GM12878 (cell line): ENCODE results near the gene DUS3L. TPM values are rescaled to one million over a fixed set of nuclear protein-coding genes. Genes with fewer than 3 reads are reported as not detected.

Experiments used
- ATAC-seq: fragments of 200-7000 bp; cut with Tn5 transposase; 3 replicates; pipeline ENCODE4 v1.9.1; 2020; ENCODE audit warnings: mild to moderate bottlenecking, moderate library complexity
- BruUV-seq: library from RNA; stranded (reverse); fragments of 400-500 nt; replicated peaks from 2 replicates; lab custom pipeline; 2021; lab: Mats Ljungman, UMichigan
- CTCF ChIA-PET: fragments of 300-600 bp; sonication (Branson Sonifier 250); formaldehyde crosslinking; extraction: SDS; loops from one replicate; lab custom pipeline; 2021; ENCODE audit warnings: inconsistent platforms; lab: Yijun Ruan, JAX
- POLR2A ChIA-PET: fragments of 350-600 bp; formaldehyde crosslinking; extraction: SDS; loops from one replicate; lab custom pipeline; 2021; ENCODE audit warnings: inconsistent platforms; lab: Charles Lee
- RAD21 ChIA-PET: fragments of 300-600 bp; sonication (Branson Sonifier 250); formaldehyde crosslinking; loops from one replicate; lab custom pipeline; 2023; ENCODE audit warnings: antibody characterized with exemption; ENCODE audit not compliant: unreplicated experiment; lab: Charles Lee
- SMC1A ChIA-PET: fragments of 300-600 bp; sonication (Branson Sonifier 250); formaldehyde crosslinking; loops from one replicate; lab custom pipeline; 2023; ENCODE audit not compliant: unreplicated experiment, uncharacterized antibody; lab: Charles Lee
- DNase-seq: peaks from one replicate; pipeline ENCODE4 v3.0.0-alpha.2; 2011; ENCODE audit warnings: low read depth, low spot score
- FAIRE-seq: peaks from 3 replicates; lab custom pipeline; 2011; peaks lifted over from hg19 to GRCh38; lab: Jason Lieb, UNC
- H2AFZ ChIP-seq: 2 replicates; pipeline ENCODE4 v1.6.0; 2011; ENCODE audit warnings: low read depth, low read length, control low read depth; ENCODE audit not compliant: control insufficient read depth
- H3K27ac ChIP-seq: 2 replicates; pipeline ENCODE4 v1.5.1; 2011; ENCODE audit warnings: control low read depth; ENCODE audit not compliant: control insufficient read depth, insufficient read depth
- H3K27me3 ChIP-seq, 2 experiments: replicated peaks in 1 of 2; 2 replicates each; pipeline versions ENCODE4 v1.6.0 to v1.6.1; 2011; ENCODE audit warnings: low read length in 1 of 2; ENCODE audit not compliant: control insufficient read depth in 2 of 2, insufficient read depth in 2 of 2
- H3K36me3 ChIP-seq, 2 experiments: 2 replicates each; pipeline ENCODE4 v1.5.1; 2011; ENCODE audit warnings: low read length in 1 of 2; ENCODE audit not compliant: control insufficient read depth in 2 of 2, insufficient read depth in 2 of 2
- H3K4me1 ChIP-seq: 2 replicates; pipeline ENCODE4 v1.6.1; 2011; ENCODE audit warnings: mild to moderate bottlenecking, low read length, moderate library complexity, mixed read lengths; ENCODE audit not compliant: control insufficient read depth, insufficient read depth
- H3K4me2 ChIP-seq: 2 replicates; pipeline ENCODE4 v1.6.0; 2011; ENCODE audit warnings: control low read depth; ENCODE audit not compliant: control insufficient read depth, insufficient read depth
- H3K4me3 ChIP-seq: fragments of 200-600 bp; sonication (generic); 2 replicates; pipeline ENCODE4 v1.5.1; 2016
- H3K79me2 ChIP-seq: 2 replicates; pipeline ENCODE4 v1.6.0; 2011; ENCODE audit warnings: low read length; ENCODE audit not compliant: control insufficient read depth, insufficient read depth
- H3K9ac ChIP-seq: 2 replicates; pipeline ENCODE4 v1.8.0; 2011; ENCODE audit warnings: low read length, control low read depth, mixed read lengths; ENCODE audit not compliant: control insufficient read depth, insufficient read depth
- H3K9me3 ChIP-seq: replicated peaks from 3 replicates; pipeline ENCODE4 v1.5.1; 2011; ENCODE audit warnings: mild to moderate bottlenecking, low read length; ENCODE audit not compliant: control insufficient read depth, insufficient read depth
- H4K20me1 ChIP-seq: 2 replicates; pipeline ENCODE4 v1.6.0; 2011; ENCODE audit not compliant: control insufficient read depth, insufficient read depth
- BCL3 ChIP-seq: IDR thresholded peaks from 2 replicates; pipeline ENCODE4 v1.6.1; 2011; ENCODE audit warnings: borderline replicate concordance, low read depth, mild to moderate bottlenecking, moderate library complexity, low read length; ENCODE audit not compliant: insufficient read depth, poor library complexity, severe bottlenecking
- HDAC6 ChIP-seq: fragments of 200-600 bp; sonication (generic); IDR thresholded peaks from one replicate; pipeline ENCODE4 v1.8.0; 2017; ENCODE audit warnings: antibody characterized with exemption; ENCODE audit not compliant: unreplicated experiment
- NKRF ChIP-seq: fragments of 450-650 bp; conservative IDR thresholded peaks from 2 replicates; pipeline ENCODE4 v1.6.1; 2017; ENCODE audit warnings: mild to moderate bottlenecking, moderate library complexity
- PKNOX1 ChIP-seq: fragments of 450-650 bp; IDR thresholded peaks from 2 replicates; pipeline ENCODE4 v1.6.1; 2016; ENCODE audit warnings: mild to moderate bottlenecking
- PML ChIP-seq: IDR thresholded peaks from 2 replicates; pipeline ENCODE4 v1.6.1; 2012; ENCODE audit warnings: low read length, inconsistent platforms
- RELA ChIP-seq: fragments of 450-650 bp; IDR thresholded peaks from 2 replicates; pipeline ENCODE4 v1.8.0; 2014; ENCODE audit warnings: borderline replicate concordance; ENCODE audit not compliant: partially characterized antibody
- SRF ChIP-seq, 2 experiments: IDR thresholded peaks; 2 replicates each; pipeline ENCODE4 v1.6.1; 2011; ENCODE audit warnings: low read depth in 2 of 2, low read length in 2 of 2, mild to moderate bottlenecking in 1 of 2, moderate library complexity in 1 of 2
- ZBTB33 ChIP-seq: fragments of 450-650 bp; IDR thresholded peaks from 2 replicates; pipeline ENCODE4 v1.6.1; 2017; ENCODE audit warnings: mild to moderate bottlenecking
- ZNF217 ChIP-seq: fragments of 450-650 bp; IDR thresholded peaks from 2 replicates; pipeline ENCODE4 v1.6.1; 2017; ENCODE audit warnings: antibody characterized with exemption, mild to moderate bottlenecking
- ZNF384 ChIP-seq: IDR thresholded peaks from 2 replicates; pipeline ENCODE4 v1.6.1; 2012; ENCODE audit warnings: low read depth, mild to moderate bottlenecking, low read length, improper control_type of control experiment, borderline replicate concordance
- ZSCAN29 ChIP-seq: fragments of 450-650 bp; IDR thresholded peaks from 2 replicates; pipeline ENCODE4 v1.6.1; 2017; ENCODE audit warnings: mild to moderate bottlenecking, moderate library complexity
- WGBS: methylation state at CpG from one replicate; pipeline ENCODE4 v1.1.6; 2016; ENCODE audit warnings: low lambda C conversion rate; ENCODE audit not compliant: insufficient replicate concordance, insufficient coverage; ENCODE audit errors: missing lambda C conversion rate; 5-methylcytosine and 5-hydroxymethylcytosine counted together
- in situ Hi-C: fragments of 300-500 bp; cut with MboI; formaldehyde crosslinking; loops from 9 replicates; pipeline ENCODE4 v1.14.3; 2018; ENCODE audit warnings: mixed read lengths
- intact Hi-C: fragments of 100-400 bp; cut with micrococcal nuclease; formaldehyde crosslinking; loops from one replicate; pipeline ENCODE4 v1.14.2; 2022; ENCODE audit not compliant: unreplicated experiment
- polyA plus RNA-seq, 11 experiments: library from polyadenylated mRNA; depleted of rRNA in 4 of 11; unstranded in 6 of 11; stranded (reverse) in 5 of 11; fragments of >200 nt; fragmentation: Nextera tagmentation in 4 of 11; fragmentation: Illumina TruSeq in 1 of 11; extraction: Ambion mirVana in 4 of 11; extraction: Trizol in 1 of 11; gene quantifications; 1 replicate in 1 of 11; 2 replicates in 10 of 11; pipeline versions ENCODE4 v1.2.1 to v1.2.3, GENCODE V29; 2011 to 2016; ENCODE audit warnings: inconsistent platforms in 2 of 11, missing spikeins in 2 of 11, low read depth in 1 of 11
- total RNA-seq, 4 experiments: library from RNA; depleted of rRNA in 3 of 4; stranded (reverse); fragments of >200 nt in 3 of 4; fragmentation: Illumina TruSeq in 1 of 4; extraction: Trizol in 1 of 4; gene quantifications; 2 replicates each; pipeline versions ENCODE4 v1.2.1 to v1.2.3, GENCODE V29; 2013 to 2021
- TF ChIP-seq, protein P1 (sequence below): fragments of 450-650 bp; IDR thresholded peaks from 2 replicates; pipeline ENCODE4 v1.6.1; 2017; ENCODE audit warnings: antibody characterized with exemption, mild to moderate bottlenecking, moderate library complexity

The DUS3L gene
- total and polyA plus RNA-seq, 10 of the 15 experiments (the other 5 are each of a cell fraction or from before 2014, with no cell fraction given): 0.64 to 47.6 (median 31.1) TPM

- TF ChIP-seq, protein P1, sequence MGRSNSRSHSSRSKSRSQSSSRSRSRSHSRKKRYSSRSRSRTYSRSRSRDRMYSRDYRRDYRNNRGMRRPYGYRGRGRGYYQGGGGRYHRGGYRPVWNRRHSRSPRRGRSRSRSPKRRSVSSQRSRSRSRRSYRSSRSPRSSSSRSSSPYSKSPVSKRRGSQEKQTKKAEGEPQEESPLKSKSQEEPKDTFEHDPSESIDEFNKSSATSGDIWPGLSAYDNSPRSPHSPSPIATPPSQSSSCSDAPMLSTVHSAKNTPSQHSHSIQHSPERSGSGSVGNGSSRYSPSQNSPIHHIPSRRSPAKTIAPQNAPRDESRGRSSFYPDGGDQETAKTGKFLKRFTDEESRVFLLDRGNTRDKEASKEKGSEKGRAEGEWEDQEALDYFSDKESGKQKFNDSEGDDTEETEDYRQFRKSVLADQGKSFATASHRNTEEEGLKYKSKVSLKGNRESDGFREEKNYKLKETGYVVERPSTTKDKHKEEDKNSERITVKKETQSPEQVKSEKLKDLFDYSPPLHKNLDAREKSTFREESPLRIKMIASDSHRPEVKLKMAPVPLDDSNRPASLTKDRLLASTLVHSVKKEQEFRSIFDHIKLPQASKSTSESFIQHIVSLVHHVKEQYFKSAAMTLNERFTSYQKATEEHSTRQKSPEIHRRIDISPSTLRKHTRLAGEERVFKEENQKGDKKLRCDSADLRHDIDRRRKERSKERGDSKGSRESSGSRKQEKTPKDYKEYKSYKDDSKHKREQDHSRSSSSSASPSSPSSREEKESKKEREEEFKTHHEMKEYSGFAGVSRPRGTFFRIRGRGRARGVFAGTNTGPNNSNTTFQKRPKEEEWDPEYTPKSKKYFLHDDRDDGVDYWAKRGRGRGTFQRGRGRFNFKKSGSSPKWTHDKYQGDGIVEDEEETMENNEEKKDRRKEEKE: no peak
- TF ChIP-seq NKRF: no peak
- no peak for TF ChIP-seq SRF (IDR thresholded peaks at IDR 0.05; ENCODE audit: low read depth in 2 of 2, low read length in 2 of 2)
- no peak for TF ChIP-seq ZNF384
- no peak for TF ChIP-seq RELA
Measured at GRCh38 chr19:5814852-5815246, 23.9 kb upstream of the DUS3L start (continued).

- DNase-seq: no peak
- H3K36me3 ChIP-seq: no peaks in the 10 kb centered on the region
- no TSS peak for BruUV-seq
- in situ Hi-C loops (no loop called here), intact Hi-C loops (no loop called here)
- no peaks in the 10 kb centered on the region for H4K20me1 ChIP-seq
- no peaks in the 10 kb centered on the region for H3K27me3 ChIP-seq
- ChIA-PET RAD21 (no interaction called here), SMC1A (no interaction called here), POLR2A (interaction anchor here (0.5 kb wide), 1 partner anchor 125 kb away, joined by 3 read pairs; no protein-coding TSS in a partner anchor), CTCF (interaction anchor here (1.8 kb wide), 1 partner anchor 10 kb away, joined by 7 read pairs; no protein-coding TSS in a partner anchor)
- no peak overlapping the region for H3K4me3 ChIP-seq
- H3K79me2 ChIP-seq: no peaks in the 10 kb centered on the region
- WGBS: 28% methylated on average over 9 of the region's 9 CpGs
- FAIRE-seq: no peak
- H3K9ac ChIP-seq: no peak overlapping the region
- H3K4me2 ChIP-seq: no peak overlapping the region
- no peak overlapping the region for H3K27ac ChIP-seq
- ATAC-seq: no peak
- no peak overlapping the region for H2AFZ ChIP-seq
- H3K4me1 ChIP-seq: no peaks in the 10 kb centered on the region
- H3K9me3 ChIP-seq: no peaks in the 10 kb centered on the region
- no peak for TF ChIP-seq PKNOX1
- TF ChIP-seq HDAC6: no peak
- no peak for TF ChIP-seq ZBTB33
- TF ChIP-seq ZNF217: no peak
- no peak for TF ChIP-seq PML
- no peak for TF ChIP-seq BCL3
- TF ChIP-seq ZSCAN29: no peak
Measured at GRCh38 chr19:5814123-5814851, 23.3 kb upstream of the DUS3L start.
